Left colon (tissue), 2 donors: ENCODE results near the gene PER2. TPM values are rescaled to one million over a fixed set of nuclear protein-coding genes. Genes with fewer than 3 reads are reported as not detected.
A peak's percentile ranks its signal among the peaks of the same experiment; 100 is the strongest.
"Not testable (repeated sequence)": the region's sequence is repeated elsewhere in the genome, so short reads cannot be mapped to it uniquely, and the experiment has no call there.

Source experiments
- ATAC-seq: fragments of 200-7000 bp; cut with Tn5 transposase; one replicate; pipeline ENCODE4 v1.9.1; 2020; ENCODE audit warnings: mild to moderate bottlenecking, moderate library complexity
- DNase-seq, 2 donors: peaks; one replicate each; pipeline ENCODE4 v3.0.0-alpha.2; 2020
- intact Hi-C, 2 donors: fragments of 100-400 bp; cut with DNase I in 1 of 2; cut with micrococcal nuclease in 1 of 2; formaldehyde crosslinking; loops; one replicate each; pipeline versions ENCODE4 v1.11.2 to v1.14.0; 2022; cut with DNase I, micrococcal nuclease
- long read RNA-seq: library from polyadenylated mRNA; unstranded; transcript quantifications from one replicate; pipeline ENCODE4 v2.0.0, GENCODE V29; 2021
- total RNA-seq, 2 donors: library from RNA; stranded (reverse); fragmentation: NEBNext Ultra II Directional; extraction: Animal tissue kit (Norgen Biotek cat#: 25700); gene quantifications; one replicate each; pipeline ENCODE4 v1.2.1, GENCODE V29; 2021
- donor health status: DM: no; HTN: no; CAD: no.
- donor health status: DM: yes; HTN: yes; CAD: no.

The PER2 gene, protein sequence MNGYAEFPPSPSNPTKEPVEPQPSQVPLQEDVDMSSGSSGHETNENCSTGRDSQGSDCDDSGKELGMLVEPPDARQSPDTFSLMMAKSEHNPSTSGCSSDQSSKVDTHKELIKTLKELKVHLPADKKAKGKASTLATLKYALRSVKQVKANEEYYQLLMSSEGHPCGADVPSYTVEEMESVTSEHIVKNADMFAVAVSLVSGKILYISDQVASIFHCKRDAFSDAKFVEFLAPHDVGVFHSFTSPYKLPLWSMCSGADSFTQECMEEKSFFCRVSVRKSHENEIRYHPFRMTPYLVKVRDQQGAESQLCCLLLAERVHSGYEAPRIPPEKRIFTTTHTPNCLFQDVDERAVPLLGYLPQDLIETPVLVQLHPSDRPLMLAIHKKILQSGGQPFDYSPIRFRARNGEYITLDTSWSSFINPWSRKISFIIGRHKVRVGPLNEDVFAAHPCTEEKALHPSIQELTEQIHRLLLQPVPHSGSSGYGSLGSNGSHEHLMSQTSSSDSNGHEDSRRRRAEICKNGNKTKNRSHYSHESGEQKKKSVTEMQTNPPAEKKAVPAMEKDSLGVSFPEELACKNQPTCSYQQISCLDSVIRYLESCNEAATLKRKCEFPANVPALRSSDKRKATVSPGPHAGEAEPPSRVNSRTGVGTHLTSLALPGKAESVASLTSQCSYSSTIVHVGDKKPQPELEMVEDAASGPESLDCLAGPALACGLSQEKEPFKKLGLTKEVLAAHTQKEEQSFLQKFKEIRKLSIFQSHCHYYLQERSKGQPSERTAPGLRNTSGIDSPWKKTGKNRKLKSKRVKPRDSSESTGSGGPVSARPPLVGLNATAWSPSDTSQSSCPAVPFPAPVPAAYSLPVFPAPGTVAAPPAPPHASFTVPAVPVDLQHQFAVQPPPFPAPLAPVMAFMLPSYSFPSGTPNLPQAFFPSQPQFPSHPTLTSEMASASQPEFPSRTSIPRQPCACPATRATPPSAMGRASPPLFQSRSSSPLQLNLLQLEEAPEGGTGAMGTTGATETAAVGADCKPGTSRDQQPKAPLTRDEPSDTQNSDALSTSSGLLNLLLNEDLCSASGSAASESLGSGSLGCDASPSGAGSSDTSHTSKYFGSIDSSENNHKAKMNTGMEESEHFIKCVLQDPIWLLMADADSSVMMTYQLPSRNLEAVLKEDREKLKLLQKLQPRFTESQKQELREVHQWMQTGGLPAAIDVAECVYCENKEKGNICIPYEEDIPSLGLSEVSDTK (N-terminal part only)
- total RNA-seq, result 10 to 100 TPM; 16.9 to 35.4 TPM
- long read RNA-seq, partial matches to known transcripts, result 4 of 8 reads
- long read RNA-seq, other reads (novel, unspliced or antisense), result 4 of 8 reads

DNA sequence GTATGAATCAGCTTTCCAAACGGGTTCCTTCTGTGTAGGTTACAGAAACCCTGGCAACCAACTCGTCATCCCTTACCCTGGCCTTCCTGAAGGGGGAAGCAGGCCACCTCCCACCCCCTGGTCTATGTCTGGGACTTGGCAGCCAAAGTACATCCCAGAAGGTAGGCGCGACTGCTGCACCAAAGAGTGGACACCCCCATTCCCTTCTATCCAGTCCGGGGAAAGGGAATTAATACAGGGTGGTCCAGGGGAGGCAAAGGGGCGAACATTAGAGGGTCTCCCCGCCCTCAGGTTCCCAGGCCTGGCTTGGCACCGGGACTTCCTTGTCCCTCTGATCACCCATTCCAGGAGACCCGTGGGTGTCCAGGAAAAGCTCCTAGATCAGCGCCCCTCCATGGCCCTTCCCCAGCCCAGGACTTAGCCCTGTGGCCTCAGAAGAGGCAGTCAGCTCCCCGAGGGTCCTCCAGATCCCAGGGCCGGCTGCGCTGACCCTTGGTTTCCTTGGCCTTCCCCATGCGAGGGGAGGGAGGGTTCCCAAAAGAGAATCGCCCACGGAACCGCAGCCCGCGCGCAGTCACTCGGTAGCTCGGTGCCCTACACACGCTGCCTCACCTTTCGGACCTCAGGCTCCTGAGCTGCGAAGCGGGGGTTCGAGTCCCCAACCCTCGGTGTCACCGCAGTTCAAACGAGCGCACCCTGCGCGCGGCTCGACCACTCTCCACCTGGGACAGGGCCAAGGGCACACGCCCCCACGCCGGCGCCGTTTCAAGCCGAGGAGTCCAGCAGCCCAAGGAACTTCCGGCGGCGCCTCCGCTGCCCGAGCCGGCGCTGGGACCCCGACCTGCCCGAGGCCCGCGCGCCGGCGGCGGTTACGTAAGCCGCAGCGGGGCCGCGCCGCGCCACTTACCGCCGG, at the start of gene PER2:
PER2 (minus strand) TSS at position 874 of the 913 bp plus-strand sequence. CDS start 10,674 bp downstream, outside the sequence.
- intact Hi-C loops, result no loop called here
- DNase-seq, result peak; percentile 70 to 77
- peak; percentile 24 for ATAC-seq

DNA sequence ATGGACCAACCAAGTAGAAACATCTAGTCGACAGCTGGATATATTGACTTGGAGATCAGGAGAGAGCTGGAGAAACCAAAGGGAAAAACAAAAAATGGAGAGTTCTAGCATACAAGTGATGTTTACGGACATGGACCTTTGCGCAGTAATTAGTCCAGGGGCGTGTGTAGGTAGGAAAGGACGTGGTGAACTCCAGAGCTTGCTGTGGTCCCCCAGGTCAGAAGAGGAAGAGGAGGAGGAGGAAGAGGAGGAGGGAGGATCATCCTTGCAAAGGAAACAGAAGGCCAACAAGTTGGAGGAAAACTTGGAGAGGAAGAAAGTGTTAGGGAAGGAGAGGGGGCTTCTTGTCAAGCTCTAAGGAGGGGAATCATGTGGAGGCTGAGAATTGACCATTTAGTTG, 49.4 kb upstream of the PER2 start:
- DNase-seq, result no peak
- intact Hi-C loops, result no loop called here
- no peak for ATAC-seq

DNA sequence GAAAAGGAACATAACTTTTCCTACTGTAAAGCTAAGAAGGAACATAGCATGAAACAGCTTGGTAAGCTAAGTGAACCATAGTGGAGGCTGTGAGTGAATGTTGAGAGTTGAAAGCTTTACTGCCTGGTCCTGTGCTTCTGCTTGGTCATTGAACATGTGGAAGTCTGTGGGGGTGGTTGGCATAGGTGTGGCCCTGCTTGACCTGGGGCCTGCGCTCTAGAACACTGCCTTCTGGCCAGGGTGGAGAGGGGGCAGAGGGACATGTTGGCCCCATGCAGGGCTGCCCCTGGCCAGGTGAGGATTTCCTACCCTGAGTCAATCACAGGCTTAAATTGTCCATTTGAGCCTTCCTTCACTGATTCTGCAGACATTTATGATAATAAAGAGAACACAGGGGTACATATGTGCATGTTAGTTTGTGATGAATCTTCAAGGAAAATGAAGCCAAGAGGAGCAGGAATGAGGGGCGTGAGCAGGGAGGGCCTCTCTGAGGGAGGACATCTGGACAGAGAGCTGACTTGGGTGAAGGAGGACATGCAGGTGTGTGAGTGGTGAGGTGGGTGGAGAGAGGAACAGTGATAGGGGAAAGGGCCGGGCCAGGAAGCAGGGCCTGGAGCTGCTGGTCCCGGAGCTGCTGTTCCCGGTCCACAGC, 48.5 kb upstream of the PER2 start:
- ATAC-seq (no peak), DNase-seq (no peak)
- intact Hi-C loops, result no loop called here

DNA sequence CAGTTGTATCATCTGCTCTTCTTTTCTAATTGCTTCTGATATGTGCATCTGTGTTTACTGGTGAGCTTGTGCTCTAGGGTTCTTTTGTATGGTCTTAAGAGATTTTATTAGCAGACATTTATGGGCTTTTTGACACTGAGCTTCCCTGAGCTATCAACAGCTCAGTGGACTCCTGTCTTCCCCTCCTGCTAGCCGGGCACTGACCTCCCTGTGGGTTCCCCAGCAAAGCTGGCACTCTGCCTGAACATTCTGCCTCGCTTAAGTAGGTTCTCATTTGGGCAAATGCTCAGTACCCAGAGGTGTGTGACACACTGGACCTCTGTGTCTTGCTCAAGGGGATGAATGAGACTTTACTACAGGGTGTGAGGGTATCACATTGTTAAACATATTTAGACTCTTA, 47.7 kb upstream of the PER2 start:
- no peak for ATAC-seq
- no peak for DNase-seq
- intact Hi-C loops, result no loop called here

DNA sequence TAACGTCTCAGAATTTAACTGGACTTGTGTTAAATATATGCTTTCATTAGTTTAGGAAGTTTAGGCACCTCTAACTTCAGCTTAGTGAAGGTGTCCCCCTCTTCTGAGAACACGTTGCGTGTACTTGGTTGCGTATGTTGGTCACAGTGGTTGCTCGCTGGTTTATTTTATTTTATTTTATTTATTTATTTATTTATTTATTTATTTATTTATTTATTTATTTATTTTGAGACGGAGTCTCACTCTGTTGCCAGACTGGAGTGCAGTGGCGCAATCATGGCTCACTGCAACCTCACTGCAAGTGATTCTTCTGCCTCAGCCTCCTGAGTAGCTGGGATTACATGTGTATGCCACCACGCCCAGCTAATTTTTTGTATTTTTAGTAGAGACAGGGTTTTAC, 47.2 kb upstream of the PER2 start:
- DNase-seq, ATAC-seq, intact Hi-C loops: not testable (repeated sequence)

DNA sequence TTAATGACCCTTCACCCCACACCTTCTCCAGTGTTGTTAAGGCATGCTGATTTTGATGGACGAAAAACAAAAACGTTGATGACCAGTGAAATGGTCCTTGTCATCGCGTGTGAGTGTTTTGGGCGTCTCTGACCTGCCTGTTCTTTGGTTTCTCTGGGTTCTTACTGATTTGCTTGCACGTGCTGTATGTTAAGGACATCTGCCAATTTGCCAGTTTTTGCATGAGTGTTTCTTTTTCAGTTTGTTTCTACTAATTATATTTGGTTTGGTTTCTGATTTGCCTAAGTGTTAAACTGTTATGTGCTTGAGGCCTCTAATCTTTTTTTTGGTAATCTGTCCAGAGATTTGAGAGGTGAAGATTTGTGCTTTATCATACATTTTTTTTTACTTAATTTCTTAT, 46.5 kb upstream of the PER2 start:
- ATAC-seq (no peak), DNase-seq (no peak)
- intact Hi-C loops, result no loop called here

DNA sequence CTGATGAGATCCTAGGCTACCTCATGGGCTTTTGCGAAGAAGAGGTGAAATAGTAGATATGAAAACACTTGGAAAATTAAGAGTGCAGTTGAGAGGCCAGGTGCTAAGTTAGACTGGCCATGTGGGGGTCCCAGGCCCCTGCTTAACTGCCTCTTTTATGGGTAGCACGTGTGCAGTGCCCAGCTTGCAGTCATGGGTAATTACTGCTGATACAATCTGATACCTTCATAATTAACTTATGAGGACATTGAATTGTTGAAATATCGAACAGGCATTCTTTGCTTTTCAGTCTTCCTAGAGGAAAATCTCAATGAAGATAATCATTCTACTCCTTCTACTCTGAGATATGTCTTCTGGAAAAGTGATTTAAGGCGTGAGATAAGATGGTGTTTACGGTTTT, 43.5 kb upstream of the PER2 start:
- ATAC-seq, result no peak
- intact Hi-C loops, result no loop called here

DNA sequence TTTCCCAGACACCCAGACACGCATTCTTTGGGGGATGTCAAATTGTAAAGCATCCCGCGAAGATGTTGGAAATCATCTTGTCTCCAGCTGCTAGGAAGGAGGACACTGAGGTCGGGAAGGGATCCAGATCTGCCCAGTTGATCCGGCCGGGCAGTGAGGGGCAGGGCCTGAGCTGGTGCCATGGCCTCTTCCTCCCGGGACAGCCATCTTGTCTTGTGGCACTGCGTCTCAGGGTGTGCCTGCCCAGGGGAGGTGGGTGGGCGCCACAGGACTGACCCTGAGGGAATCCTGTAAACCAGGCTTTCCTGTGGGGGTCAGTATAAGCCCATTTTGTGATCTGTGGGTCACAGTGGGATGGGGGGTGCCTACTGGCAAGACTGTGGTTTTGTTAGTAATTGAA, 42.0 kb upstream of the PER2 start:
- no peak for ATAC-seq
- no peak for DNase-seq
- intact Hi-C loops, result no loop called here

More for the DNA sequence above, 43.5 kb upstream of the PER2 start:
- DNase-seq, result no peak

DNA sequence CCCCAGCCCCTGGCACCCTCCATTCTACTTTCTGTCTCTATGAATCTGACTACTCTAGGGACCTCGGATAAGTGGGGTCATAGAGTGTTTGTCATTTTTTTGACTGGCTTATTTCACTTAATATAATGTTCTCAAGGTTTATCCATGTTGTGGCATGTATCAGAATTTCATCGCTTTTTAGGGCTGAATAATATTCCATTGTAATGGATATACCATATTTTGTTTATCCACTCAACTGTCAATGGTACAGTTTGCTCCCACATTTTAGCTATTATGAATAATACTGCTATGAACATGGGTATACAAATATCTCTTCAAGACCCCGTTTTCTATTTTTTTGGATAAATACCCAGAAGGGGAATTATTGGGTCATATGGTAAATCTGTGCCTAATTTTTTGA, 39.3 kb upstream of the PER2 start:
- intact Hi-C loops, result no loop called here
- DNase-seq (no peak), ATAC-seq (no peak)

DNA sequence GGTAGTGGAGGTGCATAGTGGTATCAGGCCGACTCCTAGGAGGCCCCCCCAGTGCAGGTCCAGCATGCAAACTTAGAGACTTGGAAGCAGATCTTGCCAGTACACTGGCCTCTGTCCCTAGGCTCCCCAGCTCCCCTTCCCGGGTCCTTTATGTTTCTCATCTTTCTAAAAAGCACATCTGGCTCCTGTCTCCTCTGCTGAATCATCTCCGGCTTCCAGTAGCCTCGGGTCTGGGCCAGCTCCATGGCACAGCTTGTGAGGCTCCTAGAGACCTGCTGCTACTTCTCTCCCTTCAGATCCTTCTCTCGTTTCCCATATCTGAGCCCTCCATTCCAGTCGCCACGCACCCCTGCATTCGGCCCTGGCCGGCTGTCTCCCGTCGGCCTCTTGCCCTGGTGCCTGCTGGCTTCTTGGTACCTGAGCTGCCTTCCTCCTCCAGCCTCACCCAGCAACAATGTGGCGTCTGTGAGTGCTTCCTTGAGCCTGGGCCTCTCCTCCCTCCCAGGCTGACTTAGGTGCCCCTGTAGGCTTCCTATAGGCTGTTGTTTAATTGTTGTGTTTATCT, 38.5 kb upstream of the PER2 start:
- intact Hi-C loops, result no loop called here

DNA sequence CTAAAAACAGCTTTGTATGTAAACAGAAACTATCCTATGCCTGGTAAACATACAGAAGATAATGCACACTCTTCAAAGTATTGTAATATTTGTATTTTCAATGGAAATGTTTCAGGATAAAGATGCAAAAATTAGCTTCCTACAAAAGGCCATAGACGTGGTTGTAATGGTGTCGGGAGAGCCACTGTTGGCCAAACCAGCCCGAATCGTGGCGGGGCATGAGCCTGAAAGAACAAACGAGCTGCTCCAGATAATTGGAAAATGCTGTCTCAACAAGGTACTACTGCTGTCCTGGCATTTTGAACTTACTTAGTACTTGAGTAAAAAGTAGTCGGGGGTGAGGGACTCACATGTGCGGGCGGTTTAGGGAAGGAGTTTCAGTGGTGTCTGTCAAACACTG, 37.3 kb upstream of the PER2 start:
- ATAC-seq, result no peak
- intact Hi-C loops, result no loop called here
- DNase-seq, result no peak

More for the DNA sequence above, 38.5 kb upstream of the PER2 start:
- DNase-seq (no peak), ATAC-seq (no peak)

DNA sequence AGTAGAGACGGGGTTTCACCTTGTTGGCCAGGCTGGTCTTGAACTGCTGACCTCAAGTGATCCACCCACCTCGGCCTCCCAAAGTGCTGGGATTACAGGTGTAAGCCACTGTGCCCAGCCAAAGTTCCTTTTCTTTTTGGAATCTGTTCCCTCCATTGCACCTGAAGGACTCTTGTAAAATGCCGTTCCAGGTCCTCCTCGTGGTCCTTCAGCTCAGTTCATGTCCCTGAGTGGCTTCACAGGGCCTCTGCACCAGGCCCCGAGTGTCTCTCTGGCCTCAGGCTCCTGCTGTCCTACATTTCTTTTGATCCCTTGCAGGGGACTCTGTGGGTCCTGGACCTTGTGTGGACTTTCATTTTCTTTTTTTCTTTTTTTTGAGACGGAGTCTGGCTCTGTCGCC, 35.8 kb upstream of the PER2 start:
- DNase-seq, ATAC-seq, intact Hi-C loops: not testable (repeated sequence)

DNA sequence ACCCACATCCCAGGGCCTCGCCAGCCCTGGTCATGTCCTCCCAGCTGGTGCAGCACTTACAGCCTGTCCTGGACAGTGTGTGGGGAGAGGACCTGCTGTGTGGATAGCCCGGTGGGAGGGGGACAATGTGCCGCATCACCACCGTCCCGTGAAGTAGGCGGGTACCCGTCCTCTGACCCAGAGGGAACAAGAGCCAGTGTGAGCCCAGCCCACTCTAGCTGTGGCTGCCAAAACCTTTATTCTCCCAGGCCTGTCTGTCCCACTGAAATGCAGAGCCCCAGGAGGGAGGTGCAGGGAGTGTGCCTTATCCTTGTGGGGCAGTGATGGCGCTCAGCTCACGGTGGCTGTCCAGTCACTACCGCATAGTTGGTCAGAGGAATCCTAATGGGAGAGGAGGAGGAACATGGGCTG, 33.6 kb upstream of the PER2 start:
- no peak for DNase-seq
- intact Hi-C loops, result no loop called here
- no peak for ATAC-seq

DNA sequence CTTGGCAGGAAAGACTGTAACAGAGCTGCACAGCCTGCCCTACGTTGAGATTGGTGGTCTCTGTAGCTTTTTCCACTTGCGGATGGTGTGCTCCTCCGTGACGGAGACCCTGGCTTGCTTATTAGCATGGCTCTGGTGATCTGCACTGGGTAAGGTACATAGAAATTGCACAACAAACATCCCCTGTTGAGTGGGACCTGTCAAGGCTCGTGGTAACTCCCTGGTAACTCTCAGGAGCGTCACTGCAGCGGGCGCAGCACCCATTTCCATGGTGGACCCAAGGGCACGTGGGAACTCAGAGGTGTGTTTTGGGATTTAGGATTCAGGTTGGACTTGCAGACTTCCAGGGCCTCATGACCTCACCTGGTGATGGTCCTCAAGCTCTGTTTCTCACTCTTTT, 33.1 kb upstream of the PER2 start:
- intact Hi-C loops, result no loop called here
- DNase-seq (no peak), ATAC-seq (no peak)

DNA sequence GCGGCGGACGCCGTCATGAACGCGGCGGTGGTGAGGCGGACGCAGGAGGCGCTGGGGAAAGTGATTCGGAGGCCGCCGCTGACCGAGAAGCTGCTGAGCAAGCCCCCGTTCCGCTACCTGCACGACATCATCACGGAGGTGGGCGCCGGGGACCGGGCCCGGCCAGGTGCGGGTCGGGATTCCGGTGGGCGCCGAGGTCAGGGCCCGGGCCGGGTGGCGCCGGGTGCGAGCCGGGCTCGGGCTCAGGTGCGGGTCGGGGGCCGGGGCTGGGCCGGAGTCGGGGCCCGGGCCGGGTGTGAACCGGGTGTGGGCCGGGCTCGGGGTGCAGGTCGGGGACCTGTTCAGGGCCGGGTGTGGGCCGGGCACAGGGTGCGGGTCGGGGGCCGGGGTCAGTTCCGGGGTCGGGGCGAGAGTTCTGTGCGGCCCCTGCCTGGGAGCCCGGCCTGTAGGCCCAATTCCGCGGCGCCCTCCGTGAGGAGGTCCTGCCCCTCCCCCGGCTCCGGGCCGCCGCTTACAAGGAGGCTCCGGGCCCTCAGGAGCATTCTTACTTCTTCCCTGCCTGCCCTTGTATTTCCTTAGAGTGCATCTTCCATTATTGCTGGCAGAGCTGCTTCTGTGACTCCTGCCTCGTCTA, 32.4 kb upstream of the PER2 start:
- intact Hi-C loops, result no loop called here
- DNase-seq (peak in 1 of 2 donors; percentile 36), ATAC-seq (peak; percentile 8)

DNA sequence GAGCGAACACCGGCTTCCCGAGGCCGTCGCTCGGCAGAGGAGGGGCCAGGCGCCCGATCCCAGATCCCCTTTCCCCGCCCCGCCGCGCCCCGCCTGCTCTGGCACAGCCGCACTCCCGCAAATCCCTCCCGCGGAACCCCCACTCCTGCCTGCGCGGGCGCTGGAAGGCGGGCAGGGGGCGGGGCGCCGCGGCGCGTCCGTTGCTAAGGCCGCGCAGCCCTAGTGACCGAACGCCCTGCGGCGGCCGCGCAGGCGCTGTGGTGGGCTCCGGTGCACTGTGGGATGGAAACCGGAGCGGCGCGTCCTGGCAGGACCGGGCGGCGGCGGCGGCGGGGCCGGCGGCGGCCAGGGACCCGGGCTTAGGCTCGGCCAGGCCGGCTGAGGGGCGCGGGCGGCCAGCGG, 31.8 kb upstream of the PER2 start, which contains the start of gene TRAF3IP1:
TRAF3IP1 (plus strand) TSS at position 273 of the 402 bp plus-strand sequence. CDS start 145 bp downstream, outside the sequence.
- intact Hi-C loops, result no loop called here
- DNase-seq (peak; percentile 94 to 95), ATAC-seq (peak; percentile 96)
